GM12878 (cell line): ENCODE measurements around the gene JMY. TPM values are rescaled to one million over a fixed set of nuclear protein-coding genes. Genes with fewer than 3 reads are reported as not detected.
A peak's percentile ranks its signal among the peaks of the same experiment; 100 is the strongest.

ENCODE experiments used
- CHD2 ChIP-seq: IDR thresholded peaks from 2 replicates; pipeline ENCODE4 v1.6.1; 2011; ENCODE audit warnings: low read depth, low read length, improper control_type of control experiment, borderline replicate concordance
- CUX1 ChIP-seq: IDR thresholded peaks from 2 replicates; pipeline ENCODE4 v1.6.1; 2012; ENCODE audit warnings: improper control_type of control experiment, low read depth, low read length; ENCODE audit not compliant: insufficient replicate concordance
- HDAC2 ChIP-seq: fragments of 200-600 bp; sonication (generic); IDR thresholded peaks from 2 replicates; pipeline ENCODE4 v1.6.1; 2017
- MEF2A ChIP-seq: IDR thresholded peaks from 2 replicates; pipeline ENCODE4 v1.6.1; 2011; ENCODE audit warnings: low read depth, mild to moderate bottlenecking, low read length, moderate library complexity; ENCODE audit not compliant: insufficient read depth
- MLLT1 ChIP-seq: fragments of 450-650 bp; IDR thresholded peaks from 2 replicates; pipeline ENCODE4 v1.6.1; 2016; ENCODE audit warnings: mild to moderate bottlenecking
- NFXL1 ChIP-seq: fragments of 450-650 bp; IDR thresholded peaks from 2 replicates; pipeline ENCODE4 v1.6.1; 2017; ENCODE audit warnings: antibody characterized with exemption, mild to moderate bottlenecking, borderline replicate concordance
- PKNOX1 ChIP-seq: fragments of 450-650 bp; IDR thresholded peaks from 2 replicates; pipeline ENCODE4 v1.6.1; 2016; ENCODE audit warnings: mild to moderate bottlenecking
- RAD51 ChIP-seq: fragments of 450-650 bp; IDR thresholded peaks from 2 replicates; pipeline ENCODE4 v1.6.1; 2016; ENCODE audit warnings: moderate library complexity, mild to moderate bottlenecking, inconsistent platforms
- REST ChIP-seq: IDR thresholded peaks from 2 replicates; pipeline ENCODE4 v1.6.1; 2012; ENCODE audit warnings: mild to moderate bottlenecking, low read depth, low read length
- SIN3A ChIP-seq: IDR thresholded peaks from 2 replicates; pipeline ENCODE4 v1.6.1; 2012; ENCODE audit warnings: low read depth, low read length, improper control_type of control experiment
- SMARCA5 ChIP-seq: fragments of 450-650 bp; IDR thresholded peaks from 2 replicates; pipeline ENCODE4 v1.6.1; 2017; ENCODE audit warnings: mild to moderate bottlenecking
- WRNIP1 ChIP-seq: IDR thresholded peaks from 2 replicates; pipeline ENCODE4 v1.6.1; 2011; ENCODE audit warnings: low read depth, low read length, improper control_type of control experiment, borderline replicate concordance
- YY1 ChIP-seq: IDR thresholded peaks from 2 replicates; pipeline ENCODE4 v1.6.1; 2011; ENCODE audit warnings: low read depth, mild to moderate bottlenecking, low read length
- ZBTB33 ChIP-seq: fragments of 450-650 bp; IDR thresholded peaks from 2 replicates; pipeline ENCODE4 v1.6.1; 2017; ENCODE audit warnings: mild to moderate bottlenecking
- ZZZ3 ChIP-seq: IDR thresholded peaks from 2 replicates; pipeline ENCODE4 v1.6.1; 2011; ENCODE audit warnings: low read depth; ENCODE audit not compliant: control insufficient read depth, insufficient read length
- polyA plus RNA-seq, 11 experiments: library from polyadenylated mRNA; depleted of rRNA in 4 of 11; unstranded in 6 of 11; stranded (reverse) in 5 of 11; fragments of >200 nt; fragmentation: Nextera tagmentation in 4 of 11; fragmentation: Illumina TruSeq in 1 of 11; extraction: Ambion mirVana in 4 of 11; extraction: Trizol in 1 of 11; gene quantifications; 1 replicate in 1 of 11; 2 replicates in 10 of 11; pipeline versions ENCODE4 v1.2.1 to v1.2.3, GENCODE V29; 2011 to 2016; ENCODE audit warnings: inconsistent platforms in 2 of 11, missing spikeins in 2 of 11, low read depth in 1 of 11
- total RNA-seq, 4 experiments: library from RNA; depleted of rRNA in 3 of 4; stranded (reverse); fragments of >200 nt in 3 of 4; fragmentation: Illumina TruSeq in 1 of 4; extraction: Trizol in 1 of 4; gene quantifications; 2 replicates each; pipeline versions ENCODE4 v1.2.1 to v1.2.3, GENCODE V29; 2013 to 2021

Gene JMY
- total and polyA plus RNA-seq, 10 of the 15 experiments (the other 5 are each of a cell fraction or from before 2014, with no cell fraction given), result 0.63 to 4.8 (median 2.4) TPM

- peak; percentile 96 for TF ChIP-seq MLLT1
- no peak for TF ChIP-seq NFXL1
- no peak for TF ChIP-seq REST
- TF ChIP-seq HDAC2, result no peak
- no peak for TF ChIP-seq SIN3A
- no peak for TF ChIP-seq SMARCA5
- no peak for TF ChIP-seq ZZZ3
- TF ChIP-seq CUX1, result no peak
- TF ChIP-seq ZBTB33, result 0 out of 2 replicates have a peak, but pooled peaks have one; percentile 19
- no peak for TF ChIP-seq WRNIP1
- 0 out of 2 replicates have a peak, but pooled peaks have one; percentile 51 for TF ChIP-seq MEF2A
- TF ChIP-seq PKNOX1, result no peak
- TF ChIP-seq CHD2, result no peak
- TF ChIP-seq RAD51, result no peak
- peak; percentile 71 for TF ChIP-seq YY1
Measured at GRCh38 chr5:79229357-79230174, 6.4 kb upstream of the JMY start (continued).
